Daoy (cell line): Measurements from ENCODE around the gene DCST1. TPM values are rescaled to one million over a fixed set of nuclear protein-coding genes. Genes with fewer than 3 reads are reported as not detected.
"Not testable (repeated sequence)": the region's sequence is repeated elsewhere in the genome, so short reads cannot be mapped to it uniquely, and the experiment has no call there.

Experiments
- DNase-seq: peaks from one replicate; pipeline ENCODE4 v3.0.0-alpha.2; 2015; ENCODE audit warnings: low read depth
- total RNA-seq: library from RNA; depleted of rRNA; stranded (reverse); fragments of >200 nt; shearing (Covaris generic); gene quantifications from 2 replicates; pipeline ENCODE4 v1.2.3, GENCODE V29; 2014; rRNA removed

DCST1 gene
- not detected in 2 replicates for total RNA-seq

DNA sequence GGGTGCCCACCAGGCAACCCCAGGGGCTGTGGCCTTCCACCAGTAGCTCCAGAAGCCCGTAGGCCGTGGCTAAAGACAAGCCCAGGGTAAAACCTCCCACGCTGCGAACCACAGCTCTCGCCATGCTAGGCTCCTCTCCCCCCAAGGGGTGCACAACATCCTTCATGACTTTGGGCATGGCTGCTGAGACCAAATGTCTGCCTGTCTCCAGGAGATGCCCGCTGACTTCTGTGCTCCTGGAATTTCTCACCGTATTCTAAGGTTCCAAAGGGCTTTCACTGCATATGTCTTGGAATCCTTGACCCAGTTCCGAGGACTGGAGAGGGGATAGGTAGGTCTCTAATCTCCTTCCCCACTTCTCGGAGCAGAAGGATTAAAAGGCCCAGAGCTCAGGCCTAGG lies at the start of gene DCST1, which contains the start of gene DCST2:
Gene DCST1 (plus strand): TSS at position 301 of the 400 bp plus-strand sequence. CDS start 213 bp downstream, outside the sequence.
Gene DCST2 (minus strand): TSS at position 258 of the 400 bp plus-strand sequence. CDS start 80 bp downstream, at position 178.
- no peak for DNase-seq

DNA sequence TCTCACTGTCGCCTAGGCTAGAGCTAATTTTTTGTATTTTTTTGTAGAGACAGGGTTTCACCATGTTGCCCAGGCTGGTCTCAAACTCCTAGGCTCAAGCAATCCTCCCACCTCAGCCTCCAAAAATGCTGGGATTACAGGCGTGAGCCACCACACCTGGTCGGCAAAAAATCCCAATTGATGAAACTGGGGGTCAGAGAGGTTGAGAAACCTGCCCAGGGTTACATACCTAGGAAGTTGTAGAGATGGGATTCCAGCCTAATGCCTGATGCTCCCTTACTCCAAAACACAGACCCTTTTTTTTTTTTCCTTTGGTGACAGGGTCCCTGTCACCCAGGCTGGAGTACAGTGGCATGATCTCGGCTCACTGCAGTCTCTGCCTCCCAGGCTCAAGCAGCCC lies 46.9 kb upstream of the DCST1 start:
- not testable (repeated sequence) for DNase-seq

DNA sequence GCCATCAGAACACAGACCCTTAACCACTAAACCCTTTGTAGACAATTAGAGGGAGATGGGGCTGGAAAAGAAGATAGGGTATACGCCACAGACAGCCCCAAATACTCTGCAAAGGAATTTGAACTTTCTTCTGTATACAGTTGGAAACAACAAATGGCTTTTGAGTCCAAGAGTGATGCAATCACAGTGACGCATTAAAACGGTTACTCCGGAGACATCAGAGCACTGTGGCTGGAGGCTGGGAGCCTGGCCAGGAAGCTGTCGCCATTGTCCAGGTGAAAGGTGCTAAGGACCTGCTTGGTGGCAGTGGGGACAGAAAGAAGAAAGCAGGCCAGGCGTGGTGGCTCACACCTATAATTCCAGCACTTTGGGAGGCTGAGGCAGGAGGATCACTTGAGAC lies 46.3 kb upstream of the DCST1 start:
- no peak for DNase-seq

- no peak for DNase-seq
These were observed 45.3 kb upstream of the DCST1 start for GRCh38 chr1:154988058-154988954.

DNA sequence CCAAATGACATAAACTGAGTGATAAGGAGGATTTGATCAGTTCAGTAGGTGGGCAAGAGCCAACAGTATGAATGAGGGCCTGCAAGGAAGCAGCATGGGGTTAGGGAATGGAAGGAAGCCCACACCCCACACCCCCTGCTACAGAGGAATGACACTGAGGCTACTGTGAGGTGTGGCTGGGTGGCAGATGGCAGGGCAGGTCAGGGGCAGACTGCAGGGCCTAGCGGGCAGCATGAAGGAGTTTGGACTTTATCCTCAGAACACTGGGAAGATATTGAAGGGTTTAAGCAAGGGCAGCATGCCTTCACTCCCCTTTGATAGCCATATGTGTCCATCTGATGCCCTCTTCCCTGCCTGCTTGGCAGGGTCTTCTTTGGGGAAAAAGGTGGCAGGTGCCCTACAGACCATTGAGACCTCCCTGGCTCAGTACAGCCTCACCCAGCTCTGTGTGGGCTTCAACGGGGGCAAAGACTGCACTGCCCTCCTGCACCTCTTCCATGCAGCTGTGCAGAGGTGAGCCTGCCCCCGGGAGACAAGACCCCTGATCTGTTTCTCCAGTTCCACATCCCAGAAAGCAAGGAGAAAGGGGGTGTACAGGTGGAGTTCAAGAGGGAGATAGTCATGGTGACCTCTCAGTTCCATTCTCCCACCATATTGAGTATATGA lies 44.3 kb upstream of the DCST1 start:
- DNase-seq, result no peak

DNA sequence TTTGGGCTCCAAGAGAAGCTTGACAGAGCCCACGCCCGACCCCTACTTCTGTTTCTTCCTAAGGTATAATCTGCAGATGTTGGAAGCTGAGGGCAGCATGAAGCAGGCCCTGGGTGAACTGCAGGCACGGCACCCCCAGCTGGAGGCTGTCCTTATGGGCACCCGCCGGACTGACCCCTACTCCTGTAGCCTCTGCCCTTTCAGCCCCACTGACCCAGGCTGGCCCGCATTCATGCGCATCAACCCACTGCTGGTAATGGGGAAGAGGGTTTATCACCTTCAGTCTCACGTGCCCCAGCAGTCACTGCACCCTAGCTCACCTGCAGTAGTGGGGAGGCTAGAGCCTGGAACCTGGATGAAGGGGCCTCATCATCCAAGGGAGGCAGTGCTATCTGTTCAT lies 43.3 kb upstream of the DCST1 start:
- no peak for DNase-seq

- DNase-seq, result peak; percentile 62
These were observed 40.7 kb upstream of the DCST1 start for GRCh38 chr1:154992721-154993571.

DNA sequence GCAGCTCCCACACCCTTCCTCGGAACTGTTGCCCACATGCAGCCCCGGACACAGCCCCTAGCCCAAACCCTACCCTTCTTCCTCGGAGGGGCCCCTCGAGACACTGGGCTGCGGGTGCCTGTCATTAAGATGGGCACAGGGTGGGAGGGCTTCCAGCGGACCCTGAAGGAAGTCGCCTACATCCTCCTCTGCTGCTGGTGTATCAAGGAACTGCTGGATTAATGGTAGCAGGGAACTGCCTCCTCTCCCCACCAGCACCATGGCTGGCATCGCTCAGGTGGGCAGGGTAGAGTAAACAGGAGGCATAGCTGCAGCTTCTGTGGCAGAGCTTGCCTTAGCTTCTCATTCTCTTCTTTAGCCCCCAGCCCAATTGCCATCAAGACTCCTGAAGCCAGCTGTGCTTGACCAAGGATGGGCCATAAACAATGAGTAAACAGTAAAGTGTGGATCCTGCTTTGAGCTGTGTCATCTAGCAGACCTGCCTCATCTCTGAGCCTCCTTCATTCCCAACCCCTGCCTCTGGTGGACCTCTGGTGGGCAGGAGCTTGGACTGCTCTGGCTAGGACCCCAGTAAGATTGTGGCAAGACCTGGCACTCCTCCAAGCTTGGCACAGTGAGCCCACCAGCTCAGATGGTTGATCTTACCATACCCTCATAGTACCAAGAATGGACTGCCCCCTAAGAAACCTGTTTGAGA lies 39.9 kb upstream of the DCST1 start, which contains the start of gene LENEP:
Gene LENEP (plus strand): TSS at position 15 of the 697 bp plus-strand sequence. CDS start 22 bp downstream, at position 37.
- no peak for DNase-seq

DNA sequence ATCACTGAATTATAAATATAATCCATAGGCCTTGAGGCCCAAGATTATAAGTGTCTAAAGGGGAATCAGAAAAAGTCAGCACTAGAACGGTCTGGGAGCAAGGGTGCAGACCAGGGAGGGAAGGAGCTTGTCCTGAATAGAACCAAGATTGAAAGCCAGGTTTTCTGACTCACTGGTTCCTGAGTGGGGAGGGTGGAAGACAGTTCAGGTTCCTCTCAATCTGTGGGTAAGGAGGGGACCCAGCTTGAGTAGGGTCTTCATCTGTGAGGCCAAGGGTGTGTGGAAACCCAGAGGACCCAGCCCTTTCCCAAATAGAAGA lies 39.4 kb upstream of the DCST1 start:
- DNase-seq, result no peak

GRCh38 chr1:154994591-154994990 lies 39.0 kb upstream of the DCST1 start:
- no peak for DNase-seq

GRCh38 chr1:154995301-154995983 lies 38.2 kb upstream of the DCST1 start:
- DNase-seq, result peak; percentile 65

DNA sequence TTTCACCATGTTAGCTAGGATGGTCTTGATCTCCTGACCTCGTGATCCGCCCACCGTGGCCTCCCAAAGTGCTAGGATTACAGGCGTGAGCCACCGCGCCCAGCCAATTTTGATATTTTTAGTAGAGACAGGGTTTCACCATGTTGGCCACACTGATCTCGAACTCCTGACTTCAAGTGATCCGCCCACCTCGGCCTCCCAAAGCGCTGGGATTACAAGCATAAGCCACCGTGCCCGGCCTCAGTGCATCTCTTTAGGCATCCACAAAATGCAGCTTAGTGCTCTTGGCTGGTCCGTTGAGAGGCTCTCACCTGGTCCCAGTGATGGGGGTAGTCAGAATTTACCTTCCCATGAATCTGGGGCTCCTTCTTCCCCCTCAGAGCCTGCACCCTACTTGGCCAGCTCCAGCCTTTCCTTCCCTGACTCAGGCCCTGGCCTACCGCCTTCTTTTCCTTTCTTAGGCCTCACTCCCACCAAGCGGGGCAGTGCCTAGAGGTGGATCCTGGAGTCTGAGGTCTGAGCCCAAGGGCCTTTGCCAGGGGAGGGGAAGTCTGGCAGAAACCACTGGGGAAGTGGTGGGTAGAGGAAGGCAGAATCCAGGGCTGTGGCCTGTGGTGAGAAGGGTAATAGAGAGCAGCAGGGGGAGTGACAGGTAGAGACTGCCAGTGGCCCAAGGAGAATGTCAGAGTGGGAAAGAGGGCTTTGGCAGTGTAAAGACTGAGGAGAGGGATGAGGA lies 36.5 kb upstream of the DCST1 start:
- DNase-seq, result no peak

DNA sequence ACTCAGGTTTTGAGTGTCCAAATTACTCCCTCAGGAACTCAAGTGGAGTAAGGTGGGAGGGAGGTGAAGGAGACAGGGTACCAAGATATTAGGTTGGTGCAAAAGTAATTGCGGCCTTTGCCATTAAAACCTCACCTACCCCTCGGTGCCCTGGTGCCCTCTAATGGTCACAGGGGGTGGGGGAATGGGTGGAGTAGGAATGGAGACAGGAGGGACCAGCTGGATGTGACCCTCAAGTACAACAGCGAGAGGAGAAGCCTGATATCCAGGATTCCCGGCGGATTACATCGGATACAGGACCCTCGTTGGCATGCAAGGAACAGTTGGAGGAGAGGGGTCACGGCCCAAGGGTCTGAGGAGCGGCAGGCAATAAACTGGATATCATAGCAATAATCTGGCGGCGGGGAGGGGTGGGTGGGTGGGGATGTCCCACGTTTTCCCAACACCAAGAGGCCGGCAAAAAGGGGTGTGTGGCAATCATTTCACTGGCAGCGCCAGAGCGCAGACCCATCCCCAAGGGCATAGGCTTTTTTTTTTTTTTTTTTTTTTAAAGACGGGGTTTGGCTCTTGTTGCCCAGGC lies 35.3 kb upstream of the DCST1 start:
- no peak for DNase-seq

GRCh38 chr1:154998818-154999570 lies 34.6 kb upstream of the DCST1 start:
- DNase-seq, result peak; percentile 80

- no peak for DNase-seq
These were observed 33.8 kb upstream of the DCST1 start for GRCh38 chr1:154999571-155000410.

DNA sequence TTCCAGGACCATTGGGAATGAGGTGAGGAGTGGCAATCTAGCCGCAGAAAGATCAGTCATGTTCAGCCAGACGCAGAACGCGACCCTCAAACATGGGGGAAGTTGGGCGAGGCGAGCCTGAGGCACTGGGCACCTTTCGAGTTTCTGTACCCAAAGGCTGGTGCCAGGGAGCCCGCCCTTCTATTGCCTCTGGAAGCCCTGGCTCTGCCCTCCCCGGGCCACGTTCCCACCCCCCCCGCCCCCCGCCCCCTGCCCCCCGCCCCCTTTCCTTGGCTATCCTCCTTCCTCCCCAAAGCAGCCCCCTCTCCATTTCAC lies 33.3 kb upstream of the DCST1 start:
- no peak for DNase-seq

- peak; percentile 92 for DNase-seq
These were observed 32.7 kb upstream of the DCST1 start for GRCh38 chr1:155000726-155001424.

GRCh38 chr1:155001425-155001674 lies 32.3 kb upstream of the DCST1 start:
- no peak for DNase-seq
